IMR-90 (cell line): ENCODE measurements around the gene IQCK. TPM values are rescaled to one million over a fixed set of nuclear protein-coding genes. Genes with fewer than 3 reads are reported as not detected.

ENCODE experiments used
- ATAC-seq: fragments of 200-7000 bp; cut with Tn5 transposase; 2 replicates; pipeline ENCODE4 v1.9.1; 2020; ENCODE audit warnings: low read depth, mild to moderate bottlenecking, moderate library complexity
- BruUV-seq: library from RNA; stranded (reverse); fragments of 400-500 nt; replicated peaks from 2 replicates; lab custom pipeline; 2021; lab: Mats Ljungman, UMichigan
- CTCF ChIA-PET: fragments of 300-600 bp; formaldehyde crosslinking; extraction: SDS; loops from one replicate; lab custom pipeline; 2021; ENCODE audit warnings: antibody characterized with exemption; lab: Yijun Ruan, JAX
- POLR2A ChIA-PET: fragments of 300-600 bp; sonication (Branson Sonifier 250); formaldehyde crosslinking; loops from one replicate; lab custom pipeline; 2022; ENCODE audit warnings: antibody characterized with exemption; ENCODE audit not compliant: unreplicated experiment; lab: Charles Lee
- DNase-seq: peaks from one replicate; pipeline ENCODE4 v3.0.0; 2013
- H2AFZ ChIP-seq: replicated peaks from 2 replicates; pipeline ENCODE3; 2013; ENCODE audit warnings: low read length, mild to moderate bottlenecking; ENCODE audit not compliant: poor library complexity
- H2AK5ac ChIP-seq: 2 replicates; pipeline ENCODE4 v1.6.1; 2013; ENCODE audit warnings: low read depth, low read length, inconsistent platforms
- H2AK9ac ChIP-seq: replicated peaks from 2 replicates; pipeline ENCODE3; 2013; ENCODE audit warnings: mild to moderate bottlenecking, low read depth, low read length, moderate library complexity; ENCODE audit not compliant: poor library complexity
- H2BK120ac ChIP-seq: 2 replicates; pipeline ENCODE4 v1.6.1; 2013; ENCODE audit warnings: low read depth, low read length, inconsistent platforms
- H2BK15ac ChIP-seq: 3 replicates; pipeline ENCODE4 v1.6.1; 2013; ENCODE audit warnings: low read depth, low read length, inconsistent platforms
- H2BK20ac ChIP-seq: 2 replicates; pipeline ENCODE4 v1.6.1; 2013; ENCODE audit warnings: low read depth, mild to moderate bottlenecking, inconsistent platforms, low read length, moderate library complexity
- H2BK5ac ChIP-seq: 2 replicates; pipeline ENCODE4 v1.6.1; 2013; ENCODE audit warnings: mild to moderate bottlenecking, low read depth, low read length, inconsistent platforms; ENCODE audit not compliant: poor library complexity, severe bottlenecking
- H3K14ac ChIP-seq: replicated peaks from 2 replicates; pipeline ENCODE4 v1.6.1; 2013; ENCODE audit warnings: low read depth, low read length, inconsistent platforms
- H3K18ac ChIP-seq: 2 replicates; pipeline ENCODE4 v1.6.1; 2013; ENCODE audit warnings: low read depth, low read length, control low read depth
- H3K23ac ChIP-seq: 2 replicates; pipeline ENCODE4 v1.6.1; 2013; ENCODE audit warnings: low read depth, low read length, inconsistent platforms
- H3K27ac ChIP-seq: 2 replicates; pipeline ENCODE4 v1.5.1; 2013; ENCODE audit warnings: mild to moderate bottlenecking, control low read depth, low read length; ENCODE audit not compliant: insufficient read depth
- H3K27me3 ChIP-seq: 2 replicates; pipeline ENCODE4 v1.6.1; 2013; ENCODE audit warnings: low read length; ENCODE audit not compliant: control insufficient read depth, insufficient read depth
- H3K36me3 ChIP-seq: 2 replicates; pipeline ENCODE4 v1.6.1; 2013; ENCODE audit warnings: low read length, mixed read lengths; ENCODE audit not compliant: control insufficient read depth, insufficient read depth
- H3K4ac ChIP-seq: 2 replicates; pipeline ENCODE4 v1.6.1; 2013; ENCODE audit warnings: low read depth, low read length, inconsistent platforms
- H3K4me1 ChIP-seq: 2 replicates; pipeline ENCODE4 v1.6.1; 2013; ENCODE audit warnings: low read length, mixed read lengths; ENCODE audit not compliant: control insufficient read depth, insufficient read depth
- H3K4me2 ChIP-seq: 2 replicates; pipeline ENCODE4 v1.6.1; 2013; ENCODE audit warnings: low read depth, mild to moderate bottlenecking, control low read depth, low read length, moderate library complexity
- H3K4me3 ChIP-seq: 2 replicates; pipeline ENCODE4 v1.5.1; 2013; ENCODE audit warnings: low read depth, mild to moderate bottlenecking, control low read depth, low read length, moderate library complexity; ENCODE audit not compliant: insufficient read depth
- H3K56ac ChIP-seq: 2 replicates; pipeline ENCODE4 v1.6.1; 2013; ENCODE audit warnings: low read length, inconsistent platforms; ENCODE audit not compliant: insufficient read depth; ENCODE audit errors: extremely low read depth
- H3K79me1 ChIP-seq, 2 experiments: 2 replicates each; pipeline ENCODE4 v1.6.1; 2013; ENCODE audit warnings: low read length in 2 of 2, inconsistent platforms in 1 of 2, low read depth in 1 of 2
- H3K9ac ChIP-seq: 2 replicates; pipeline ENCODE4 v1.6.1; 2013; ENCODE audit warnings: low read depth, low read length, control low read depth
- H3K9me1 ChIP-seq: 2 replicates; pipeline ENCODE4 v1.6.1; 2013; ENCODE audit warnings: low read length, inconsistent platforms; ENCODE audit not compliant: insufficient read depth
- H3K9me3 ChIP-seq: 2 replicates; pipeline ENCODE4 v1.6.1; 2013; ENCODE audit warnings: low read length; ENCODE audit not compliant: control insufficient read depth, insufficient read depth
- H4K20me1 ChIP-seq: 2 replicates; pipeline ENCODE4 v1.6.1; 2013; ENCODE audit warnings: low read length, inconsistent platforms; ENCODE audit not compliant: insufficient read depth
- H4K5ac ChIP-seq: 2 replicates; pipeline ENCODE4 v1.6.1; 2013; ENCODE audit warnings: mild to moderate bottlenecking, low read depth, low read length, control low read depth
- H4K8ac ChIP-seq, 2 experiments: 2 replicates each; pipeline ENCODE4 v1.6.1; 2013; ENCODE audit warnings: low read depth in 2 of 2, low read length in 2 of 2, control low read depth in 1 of 2, inconsistent platforms in 1 of 2
- H4K91ac ChIP-seq: 2 replicates; pipeline ENCODE4 v1.6.1; 2013; ENCODE audit warnings: low read depth, low read length, inconsistent platforms; ENCODE audit not compliant: insufficient read depth
- BHLHE40 ChIP-seq: fragments of 150-350 bp; IDR thresholded peaks from 2 replicates; pipeline ENCODE4 v1.6.1; 2016; ENCODE audit warnings: mild to moderate bottlenecking, low read depth, low read length
- CEBPB ChIP-seq: IDR thresholded peaks from 2 replicates; pipeline ENCODE4 v1.6.1; 2012; ENCODE audit warnings: low read depth, low read length, improper control_type of control experiment
- CHD1 ChIP-seq: IDR thresholded peaks from 2 replicates; pipeline ENCODE4 v1.6.1; 2012; ENCODE audit warnings: low read depth, low read length, improper control_type of control experiment
- CTCF ChIP-seq: conservative IDR thresholded peaks from 2 replicates; pipeline ENCODE4 v1.5.1; 2012; ENCODE audit warnings: mild to moderate bottlenecking, low read depth, low read length, improper control_type of control experiment
- ELK1 ChIP-seq: fragments of 150-350 bp; IDR thresholded peaks from 2 replicates; pipeline ENCODE4 v1.6.1; 2016; ENCODE audit warnings: low read depth, mild to moderate bottlenecking, low read length, moderate library complexity, borderline replicate concordance
- FOS ChIP-seq: fragments of 150-350 bp; IDR thresholded peaks from 2 replicates; pipeline ENCODE4 v1.6.1; 2016; ENCODE audit warnings: low read depth, low read length
- MAFK ChIP-seq: IDR thresholded peaks from 2 replicates; pipeline ENCODE4 v1.6.1; 2012; ENCODE audit warnings: low read depth, low read length, improper control_type of control experiment
- MXI1 ChIP-seq: IDR thresholded peaks from 2 replicates; pipeline ENCODE4 v1.6.1; 2012; ENCODE audit warnings: low read depth, mild to moderate bottlenecking, low read length, moderate library complexity, borderline replicate concordance
- NFE2L2 ChIP-seq: fragments of 150-350 bp; IDR thresholded peaks from 2 replicates; pipeline ENCODE4 v1.6.1; 2016; ENCODE audit warnings: low read depth, mild to moderate bottlenecking, low read length
- RAD21 ChIP-seq: IDR thresholded peaks from 2 replicates; pipeline ENCODE4 v1.6.1; 2012; ENCODE audit warnings: low read length, improper control_type of control experiment
- RFX5 ChIP-seq: IDR thresholded peaks from 2 replicates; pipeline ENCODE4 v1.8.0; 2012; ENCODE audit warnings: low read depth, mild to moderate bottlenecking, low read length, moderate library complexity
- SMC3 ChIP-seq: fragments of 150-350 bp; IDR thresholded peaks from 2 replicates; pipeline ENCODE4 v1.6.1; 2016; ENCODE audit warnings: low read depth, mild to moderate bottlenecking, antibody characterized with exemption, low read length, moderate library complexity
- WGBS, 2 experiments: methylation state at CpG; one replicate each; pipeline versions ENCODE4 v1.1.5 to v1.1.7; 2013; ENCODE audit warnings: missing lambda C conversion rate in 2 of 2; ENCODE audit not compliant: insufficient read length in 1 of 2; ENCODE audit errors: extremely low coverage in 2 of 2; 5-methylcytosine and 5-hydroxymethylcytosine counted together
- dilution Hi-C: fragments of 300-500 bp; cut with HindIII; formaldehyde crosslinking; loops from one replicate; pipeline ENCODE4 v1.14.3; 2018; ENCODE audit warnings: low sequenced_read_pairs; ENCODE audit not compliant: unreplicated experiment
- in situ Hi-C: fragments of 300-500 bp; cut with MboI; formaldehyde crosslinking; loops from 3 replicates; pipeline ENCODE4 v1.14.3; 2019; ENCODE audit warnings: low sequenced_read_pairs, inconsistent platforms, mixed read lengths
- intact Hi-C: fragments of 100-400 bp; cut with micrococcal nuclease; formaldehyde crosslinking; loops from 2 replicates; pipeline ENCODE4 v1.10.0; 2022
- polyA plus RNA-seq, 3 experiments: library from polyadenylated mRNA; depleted of rRNA; stranded (reverse); fragments of >200 nt; gene quantifications; 2 replicates each; pipeline ENCODE4 v1.2.3, GENCODE V29; 2012; ENCODE audit warnings: low replicate concordance in 1 of 3
- total RNA-seq: library from RNA; depleted of rRNA; stranded (reverse); fragments of >200 nt; gene quantifications from 2 replicates; pipeline ENCODE4 v1.2.3, GENCODE V29; 2012

IQCK gene
- total and polyA plus RNA-seq, 2 of the 4 experiments (the other 2 are of a cell fraction), result 4.1 to 5.4 TPM

- Histone ChIP-seq H3K9me1 (no peaks in the 10 kb centered on the region; the same call in 1 of the 2 replicates), H4K20me1 (no peaks in the 10 kb centered on the region), H2AFZ (no peak overlapping the region), H4K5ac (no peak overlapping the region), H3K56ac (no peak overlapping the region), H3K4me2 (no peak overlapping the region), H3K4ac (no peak overlapping the region), H3K14ac (no peak overlapping the region), H2BK20ac (no peak overlapping the region), H3K27ac (no peak overlapping the region), H2BK15ac (no peak overlapping the region), H3K18ac (no peak overlapping the region), H2BK120ac (no peak overlapping the region), H4K8ac (no peak overlapping the region), H2AK9ac (no peak overlapping the region), H4K91ac (no peak overlapping the region), H2BK5ac (no peak overlapping the region), H3K9ac (no peak overlapping the region), H3K79me1 (peaks cover 0 to 3% of the 10 kb centered on the region in 2 experiments; a peak in 2 of 4 replicates), H3K4me1 (no peaks in the 10 kb centered on the region), H3K27me3 (no peaks in the 10 kb centered on the region), H3K4me3 (no peak overlapping the region), H3K36me3 (peaks cover 35% of the 10 kb centered on the region), H2AK5ac (no peak overlapping the region), H3K23ac (no peak overlapping the region), H3K9me3 (peaks cover 2% of the 10 kb centered on the region)
- ChIA-PET CTCF (interaction anchor here (1.0 to 1.5 kb wide), 2 partner anchors 9 to 17 kb away, joined by 3 read pairs; no protein-coding TSS in a partner anchor), POLR2A (no interaction called here)
- intact Hi-C loops (no loop called here), in situ Hi-C loops (no loop called here), dilution Hi-C loops (no loop called here)
- DNase-seq, result no peak
- no TSS peak for BruUV-seq
- no peak for ATAC-seq
- 81% methylated on average over 2 of the region's 12 CpGs; no CpG with 5 or more reads in 1 of the 2 experiments for WGBS, 2 experiments
- TF ChIP-seq MAFK, result no peak
- TF ChIP-seq FOS, result no peak
- no peak for TF ChIP-seq RAD21
- TF ChIP-seq RFX5, result no peak
- TF ChIP-seq CTCF, result no peak
- no peak for TF ChIP-seq BHLHE40
- TF ChIP-seq NFE2L2, result no peak
- TF ChIP-seq ELK1, result no peak
- TF ChIP-seq MXI1, result no peak
- no peak for TF ChIP-seq CHD1
- TF ChIP-seq SMC3, result no peak
- TF ChIP-seq CEBPB, result no peak
These were observed 36.4 kb upstream of the IQCK start for GRCh38 chr16:19681637-19682036.
